Mesenchymal stem cell (in vitro differentiated cells and primary cell): Measurements from ENCODE around the gene TUBGCP6.

ENCODE experiments used
- DNase-seq: peaks from one replicate; pipeline ENCODE4 v3.0.0-alpha.2; 2013
- H2AFZ ChIP-seq: one replicate; pipeline ENCODE4 v1.6.1; 2013; ENCODE audit warnings: low read depth, mild to moderate bottlenecking, control low read depth, inconsistent platforms, low read length, moderate library complexity
- H2AK5ac ChIP-seq: 2 replicates; pipeline ENCODE4 v1.6.1; 2013; ENCODE audit warnings: low read length, moderate library complexity, mild to moderate bottlenecking, inconsistent platforms; ENCODE audit not compliant: severe bottlenecking
- H2BK120ac ChIP-seq: one replicate; pipeline ENCODE4 v1.6.1; 2013; ENCODE audit warnings: low read depth, mild to moderate bottlenecking, inconsistent platforms, low read length, moderate library complexity
- H2BK12ac ChIP-seq, 2 experiments: one replicate each; pipeline ENCODE4 v1.6.1; 2013; ENCODE audit warnings: inconsistent platforms in 2 of 2, low read length in 2 of 2, mild to moderate bottlenecking in 2 of 2, moderate library complexity in 2 of 2, control low read depth in 1 of 2
- H2BK15ac ChIP-seq: one replicate; pipeline ENCODE4 v1.6.1; 2013; ENCODE audit warnings: mild to moderate bottlenecking, low read depth, inconsistent platforms; ENCODE audit not compliant: poor library complexity, severe bottlenecking
- H2BK5ac ChIP-seq: 2 replicates; pipeline ENCODE4 v1.6.1; 2013; ENCODE audit warnings: low read depth, mild to moderate bottlenecking, low read length, control low read depth, inconsistent platforms; ENCODE audit not compliant: poor library complexity, severe bottlenecking
- H3K14ac ChIP-seq, 2 experiments: one replicate each; pipeline ENCODE4 v1.6.1; 2013; ENCODE audit warnings: inconsistent platforms in 2 of 2, low read length in 2 of 2, control low read depth in 1 of 2, mild to moderate bottlenecking in 1 of 2, moderate library complexity in 1 of 2
- H3K18ac ChIP-seq, 2 experiments: one replicate each; pipeline ENCODE4 v1.6.1; 2013; ENCODE audit warnings: inconsistent platforms in 2 of 2, low read length in 2 of 2, control low read depth in 1 of 2, low read depth in 1 of 2, mild to moderate bottlenecking in 1 of 2
- H3K23ac ChIP-seq, 2 experiments: one replicate each; pipeline ENCODE4 v1.6.1; 2013; ENCODE audit warnings: inconsistent platforms in 2 of 2, low read length in 2 of 2, mild to moderate bottlenecking in 2 of 2, moderate library complexity in 2 of 2, control low read depth in 1 of 2
- H3K27ac ChIP-seq: 2 replicates; pipeline ENCODE4 v1.5.1; 2013; ENCODE audit warnings: mild to moderate bottlenecking, moderate library complexity, low read length, control low read depth, inconsistent platforms; ENCODE audit not compliant: poor library complexity, severe bottlenecking
- H3K27me3 ChIP-seq, 2 experiments: 2 replicates each; pipeline versions ENCODE4 v1.6.1 to v1.7.0; 2013; ENCODE audit warnings: low read length in 2 of 2, mild to moderate bottlenecking in 2 of 2, moderate library complexity in 2 of 2, control low read depth in 1 of 2, inconsistent platforms in 1 of 2; ENCODE audit not compliant: control insufficient read depth in 1 of 2, insufficient read depth in 1 of 2
- H3K36me3 ChIP-seq, 2 experiments: 2 replicates each; pipeline versions ENCODE4 v1.6.1 to v1.7.0; 2013; ENCODE audit warnings: low read length in 2 of 2, control low read depth in 1 of 2, inconsistent platforms in 1 of 2, low read depth in 1 of 2, mild to moderate bottlenecking in 1 of 2; ENCODE audit not compliant: insufficient read depth in 2 of 2, control insufficient read depth in 1 of 2
- H3K4ac ChIP-seq, 2 experiments: one replicate each; pipeline ENCODE4 v1.6.1; 2013; ENCODE audit warnings: inconsistent platforms in 2 of 2, low read length in 2 of 2, mild to moderate bottlenecking in 2 of 2, moderate library complexity in 2 of 2, control low read depth in 1 of 2, low read depth in 1 of 2
- H3K4me1 ChIP-seq: 2 replicates; pipeline ENCODE4 v1.6.1; 2013; ENCODE audit warnings: low read depth, low read length, control low read depth; ENCODE audit not compliant: control insufficient read depth, insufficient read depth
- H3K4me2 ChIP-seq: 2 replicates; pipeline ENCODE4 v1.6.1; 2013; ENCODE audit warnings: low read length, mild to moderate bottlenecking, inconsistent platforms; ENCODE audit not compliant: poor library complexity, severe bottlenecking
- H3K4me3 ChIP-seq, 2 experiments: 2 replicates each; pipeline versions ENCODE4 v1.5.1 to v1.7.0; 2013; ENCODE audit warnings: low read length in 2 of 2, mild to moderate bottlenecking in 2 of 2, control low read depth in 1 of 2, low read depth in 1 of 2; ENCODE audit not compliant: insufficient read depth in 1 of 2
- H3K79me1 ChIP-seq: replicated peaks from 2 replicates; pipeline ENCODE4 v1.6.1; 2013; ENCODE audit warnings: mild to moderate bottlenecking, control low read depth, low read length, inconsistent platforms; ENCODE audit not compliant: poor library complexity, severe bottlenecking
- H3K9ac ChIP-seq: 2 replicates; pipeline ENCODE4 v1.7.0; 2013; ENCODE audit warnings: mild to moderate bottlenecking, low read length, moderate library complexity
- H3K9me3 ChIP-seq: 2 replicates; pipeline ENCODE4 v1.7.0; 2013; ENCODE audit warnings: mild to moderate bottlenecking, low read length; ENCODE audit not compliant: control insufficient read depth
- H4K8ac ChIP-seq: one replicate; pipeline ENCODE4 v1.6.1; 2013; ENCODE audit warnings: inconsistent platforms, mild to moderate bottlenecking, low read length, moderate library complexity
- H4K91ac ChIP-seq: one replicate; pipeline ENCODE4 v1.6.1; 2013; ENCODE audit warnings: mild to moderate bottlenecking, low read length, inconsistent platforms
- WGBS: methylation state at CpG from one replicate; pipeline ENCODE4 v1.1.7; 2013; ENCODE audit warnings: mixed read lengths; 5-methylcytosine and 5-hydroxymethylcytosine counted together

The TUBGCP6 gene

GRCh38 chr22:50210378-50211139 is 34.3 kb downstream of the TUBGCP6 start:
- Histone ChIP-seq H3K4me2 (no peak overlapping the region), H3K9ac (no peak overlapping the region), H3K36me3 (peaks cover 76 to 78% of the 10 kb centered on the region in 2 experiments), H3K27ac (no peak overlapping the region), H3K4ac (no peak overlapping the region), H3K27me3 (no peaks in the 10 kb centered on the region), H2AK5ac (no peak overlapping the region), H3K18ac (no peak overlapping the region), H4K91ac (no peak overlapping the region), H3K4me3 (no peak overlapping the region), H3K14ac (no peak overlapping the region), H2AFZ (no peak overlapping the region), H2BK12ac (no peak overlapping the region), H3K23ac (no peak overlapping the region), H2BK120ac (no peak overlapping the region), H2BK15ac (no peak overlapping the region), H2BK5ac (no peak overlapping the region), H3K79me1 (peaks cover 31% of the 10 kb centered on the region), H3K9me3 (no peaks in the 10 kb centered on the region), H3K4me1 (peaks cover 11% of the 10 kb centered on the region), H4K8ac (no peak overlapping the region)
- 97% methylated on average over 30 of the region's 32 CpGs for WGBS
- DNase-seq: no peak

- Histone ChIP-seq H3K14ac (no peak overlapping the region), H2AK5ac (no peak overlapping the region), H3K79me1 (peaks cover 33% of the 10 kb centered on the region), H3K23ac (no peak overlapping the region), H2BK12ac (no peak overlapping the region), H3K4me1 (peaks cover 11% of the 10 kb centered on the region), H3K27ac (no peak overlapping the region), H3K4me2 (no peak overlapping the region), H2BK120ac (no peak overlapping the region), H4K8ac (no peak overlapping the region), H2BK15ac (no peak overlapping the region), H3K18ac (no peak overlapping the region), H3K27me3 (no peaks in the 10 kb centered on the region), H3K4me3 (no peak overlapping the region), H3K9me3 (no peaks in the 10 kb centered on the region), H3K36me3 (peaks cover 72 to 73% of the 10 kb centered on the region in 2 experiments), H3K9ac (no peak overlapping the region), H3K4ac (no peak overlapping the region), H2AFZ (no peak overlapping the region), H2BK5ac (no peak overlapping the region), H4K91ac (no peak overlapping the region)
- DNase-seq: peak; percentile 67
- 68% methylated on average over 20 of the region's 20 CpGs for WGBS
Measured at GRCh38 chr22:50209893-50210292, 34.9 kb downstream of the TUBGCP6 start.

GRCh38 chr22:50208939-50209892 is 35.6 kb downstream of the TUBGCP6 start:
- H3K23ac ChIP-seq: no peak overlapping the region
- no peak overlapping the region for H3K27ac ChIP-seq
- H3K9me3 ChIP-seq: no peaks in the 10 kb centered on the region
- H3K27me3 ChIP-seq: no peaks in the 10 kb centered on the region
- no peak overlapping the region for H2BK120ac ChIP-seq
- no peak overlapping the region for H2AFZ ChIP-seq
- no peak overlapping the region for H3K4ac ChIP-seq
- H2BK12ac ChIP-seq: no peak overlapping the region
- H3K9ac ChIP-seq: no peak overlapping the region
- no peak overlapping the region for H3K14ac ChIP-seq
- no peak overlapping the region for H3K4me3 ChIP-seq
- H3K18ac ChIP-seq: no peak overlapping the region
- no peak overlapping the region for H2BK15ac ChIP-seq
- WGBS: 94% methylated on average over 31 of the region's 31 CpGs
- peaks cover 37% of the 10 kb centered on the region for H3K79me1 ChIP-seq
- H4K91ac ChIP-seq: no peak overlapping the region
- no peak for DNase-seq
- H3K4me2 ChIP-seq: no peak overlapping the region
- no peak overlapping the region for H2BK5ac ChIP-seq
- H3K36me3 ChIP-seq: peaks cover 68 to 71% of the 10 kb centered on the region in 2 experiments
- H2AK5ac ChIP-seq: no peak overlapping the region
- no peak overlapping the region for H4K8ac ChIP-seq
- H3K4me1 ChIP-seq: peaks cover 11% of the 10 kb centered on the region

GRCh38 chr22:50208430-50208938 is 36.3 kb downstream of the TUBGCP6 start:
- no peak overlapping the region for H2BK12ac ChIP-seq
- peaks cover 67 to 71% of the 10 kb centered on the region in 2 experiments for H3K36me3 ChIP-seq
- H2BK15ac ChIP-seq: no peak overlapping the region
- no peak for DNase-seq
- peaks cover 11% of the 10 kb centered on the region for H3K4me1 ChIP-seq
- no peak overlapping the region for H3K27ac ChIP-seq
- no peak overlapping the region for H3K18ac ChIP-seq
- H3K9me3 ChIP-seq: no peaks in the 10 kb centered on the region
- H2BK120ac ChIP-seq: no peak overlapping the region
- no peak overlapping the region for H2BK5ac ChIP-seq
- no peak overlapping the region for H2AK5ac ChIP-seq
- no peak overlapping the region for H3K9ac ChIP-seq
- H3K4me2 ChIP-seq: no peak overlapping the region
- H4K8ac ChIP-seq: no peak overlapping the region
- no peak overlapping the region for H3K14ac ChIP-seq
- H3K23ac ChIP-seq: no peak overlapping the region
- no peak overlapping the region for H3K4me3 ChIP-seq
- no peak overlapping the region for H4K91ac ChIP-seq
- H3K27me3 ChIP-seq: no peaks in the 10 kb centered on the region
- H2AFZ ChIP-seq: no peak overlapping the region
- no peak overlapping the region for H3K4ac ChIP-seq
- H3K79me1 ChIP-seq: peaks cover 39% of the 10 kb centered on the region
- WGBS: 97% methylated on average over 22 of the region's 22 CpGs
